GM12873 (cell line): ENCODE data around the gene UBE2J2.

ENCODE experiments used
- CTCF ChIP-seq: IDR thresholded peaks from 2 replicates; pipeline ENCODE4 v1.5.1; 2012; ENCODE audit warnings: low read depth, mild to moderate bottlenecking, moderate library complexity, low read length, control low read depth; ENCODE audit not compliant: insufficient read depth; ENCODE audit errors: missing control alignments

Gene UBE2J2

DNA sequence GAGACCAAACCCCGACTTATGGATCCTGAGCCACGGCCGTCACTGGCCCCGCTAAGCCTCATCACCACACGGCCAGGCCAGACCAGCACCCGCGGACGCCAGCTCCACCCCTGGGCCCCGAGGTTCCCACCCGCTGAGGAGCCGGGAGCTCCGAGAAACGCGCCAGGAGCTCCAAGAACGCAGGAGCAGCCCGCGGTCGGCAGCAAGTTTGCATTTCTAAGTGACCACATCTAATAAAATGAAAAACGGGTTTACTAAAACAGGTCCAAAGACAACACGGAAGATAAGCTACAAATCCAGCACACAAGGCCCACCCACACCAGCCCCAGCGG is 19.0 kb downstream of the UBE2J2 start:
- no peak for TF ChIP-seq CTCF

- no peak for TF ChIP-seq CTCF
Measured at GRCh38 chr1:1253972-1254666, 19.5 kb downstream of the UBE2J2 start.

- TF ChIP-seq CTCF: no peak
Measured at GRCh38 chr1:1253314-1253713, 20.3 kb downstream of the UBE2J2 start.

DNA sequence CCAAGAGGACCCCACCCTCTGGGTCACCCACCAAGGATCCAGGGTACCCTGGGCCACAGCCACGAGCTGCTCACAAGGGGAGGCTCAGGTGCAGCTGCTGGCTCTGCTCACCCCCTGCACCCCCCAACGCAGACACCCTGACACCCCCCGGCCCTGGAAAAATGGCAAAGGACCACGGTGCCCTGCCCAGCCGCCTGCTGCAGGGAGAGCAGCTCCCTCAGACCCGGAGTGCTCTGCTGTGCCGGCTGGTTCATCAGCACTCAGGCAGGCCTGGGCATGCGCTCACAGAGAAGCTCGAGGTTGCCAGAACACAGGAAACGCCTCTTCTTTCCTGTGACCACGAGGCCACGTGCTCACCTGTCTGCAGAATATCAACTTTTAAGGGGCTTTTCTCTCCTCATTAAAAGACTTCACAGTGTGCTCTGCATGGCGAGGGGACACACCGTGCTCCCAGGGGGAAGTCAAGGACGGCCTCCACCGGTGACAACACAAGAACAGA is 22.8 kb downstream of the UBE2J2 start:
- no peak for TF ChIP-seq CTCF

GRCh38 chr1:1247341-1247913 is 26.2 kb downstream of the UBE2J2 start:
- TF ChIP-seq CTCF: no peak

GRCh38 chr1:1246577-1247340 is 26.9 kb downstream of the UBE2J2 start, which contains the start of gene C1QTNF12:
C1QTNF12 (minus strand) TSS chr1:1246722; CDS start chr1:1246690, 32 bp downstream.
- TF ChIP-seq CTCF: no peak
